Ammon's horn (tissue), 1 donor: ENCODE data around the gene PSMC2.
"Not testable (repeated sequence)": the region's sequence is repeated elsewhere in the genome, so short reads cannot be mapped to it uniquely, and the experiment has no call there.

Experiments used
- DNase-seq: peaks from one replicate; pipeline ENCODE4 v3.0.0-alpha.2; 2016; ENCODE audit warnings: low spot score

Gene PSMC2

GRCh38 chr7:103379270-103379975, 32.0 kb downstream of the PSMC2 start:
- no peak for DNase-seq

DNA sequence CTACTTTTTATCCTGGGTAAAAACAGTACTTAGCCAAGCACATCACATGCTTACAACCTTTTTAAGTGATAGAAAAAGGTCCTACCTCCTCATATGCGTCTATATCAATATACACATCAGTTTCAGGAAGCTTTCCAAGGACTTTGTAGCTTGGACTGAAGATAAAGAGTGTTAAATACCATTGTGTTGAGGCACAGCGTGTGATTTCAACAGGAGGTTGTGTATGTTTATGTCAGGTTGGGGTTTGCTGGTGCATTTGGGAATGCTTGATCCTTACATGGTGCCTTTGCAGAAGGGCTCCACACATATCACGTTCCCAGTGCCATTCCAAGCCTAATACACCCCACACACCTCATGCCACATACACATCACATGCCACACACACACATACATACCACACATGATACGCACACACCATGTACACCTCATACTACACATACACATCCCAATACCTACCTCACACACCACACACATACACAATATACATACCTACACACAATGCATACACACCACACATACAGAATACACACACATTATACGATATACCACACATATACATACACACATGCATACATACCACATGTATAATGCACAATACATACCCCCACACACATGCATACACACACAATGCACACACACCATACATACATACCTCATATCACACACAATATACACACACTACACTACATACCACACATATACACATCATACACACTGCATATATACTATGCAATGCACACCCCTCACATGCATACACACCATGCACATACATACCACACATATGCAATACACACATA, 33.1 kb downstream of the PSMC2 start:
- DNase-seq, result no peak

DNA sequence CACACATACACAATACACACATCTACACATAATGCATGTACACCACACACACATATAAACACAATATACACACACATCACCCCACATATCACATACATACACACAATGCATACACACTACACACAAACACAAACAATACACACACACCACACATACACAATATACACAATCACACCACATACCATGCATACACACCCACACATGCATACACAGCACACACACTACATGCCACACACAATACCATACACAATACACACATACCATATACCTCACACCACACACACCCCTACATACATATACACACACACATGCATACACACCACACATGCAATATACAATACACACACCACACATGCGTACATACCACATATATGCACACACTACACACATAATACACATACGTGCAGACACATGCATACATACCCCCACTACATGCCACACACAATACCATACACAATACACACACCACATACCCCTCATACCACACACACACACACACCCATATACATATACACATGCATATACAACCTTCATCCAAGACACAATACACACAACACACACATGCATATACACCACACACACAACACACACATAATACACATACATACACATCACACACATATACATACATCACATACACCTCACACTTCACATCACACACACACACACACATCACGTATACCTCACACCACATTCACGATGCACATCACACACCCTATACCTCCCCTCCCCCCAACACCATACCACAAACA, 34.0 kb downstream of the PSMC2 start:
- no peak for DNase-seq

- no peak for DNase-seq
These were observed 34.6 kb downstream of the PSMC2 start for GRCh38 chr7:103382032-103382402.

DNA sequence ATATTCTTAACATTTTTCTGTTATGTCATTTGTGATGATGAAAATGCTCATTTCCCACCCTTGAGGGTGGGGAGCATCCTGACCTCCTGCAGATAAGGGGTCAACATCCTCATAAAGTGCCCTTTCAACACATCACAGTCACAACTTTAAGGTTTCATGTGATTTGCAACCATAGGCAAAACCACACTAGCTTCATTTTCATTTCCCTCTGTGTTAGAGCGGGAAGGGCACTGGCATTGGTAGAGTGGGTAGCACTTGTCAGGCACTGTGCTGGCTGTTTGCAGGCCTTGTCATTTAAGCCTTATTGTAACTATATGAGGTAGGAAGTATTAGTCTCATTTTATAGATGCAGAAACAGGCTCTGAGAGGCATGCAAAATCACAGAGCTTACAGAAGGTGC, 39.8 kb downstream of the PSMC2 start:
- DNase-seq, result no peak

GRCh38 chr7:103388469-103389140, 41.2 kb downstream of the PSMC2 start:
- DNase-seq, result no peak

GRCh38 chr7:103389263-103389662, 41.8 kb downstream of the PSMC2 start:
- DNase-seq, result no peak

- no peak for DNase-seq
These were observed 43.7 kb downstream of the PSMC2 start for GRCh38 chr7:103391150-103391549.

DNA sequence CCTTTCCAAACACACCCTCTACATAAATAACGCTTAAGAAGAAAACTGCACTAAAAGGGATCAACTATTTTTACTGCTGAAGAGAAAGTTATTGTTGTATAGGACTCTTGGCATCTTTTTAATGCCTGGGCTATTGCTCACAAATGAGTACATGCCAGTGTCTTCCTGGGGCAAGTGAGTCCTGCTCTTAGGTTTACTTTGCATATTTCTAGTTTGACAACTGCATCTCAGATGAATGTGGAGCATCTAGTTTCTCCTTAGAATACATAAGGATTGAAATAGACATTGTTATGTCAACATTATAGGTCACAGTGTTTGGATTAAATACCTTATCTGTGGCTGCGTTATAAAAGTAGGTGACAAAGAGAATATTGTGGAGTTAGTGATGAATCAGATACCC, 44.5 kb downstream of the PSMC2 start:
- DNase-seq, result no peak

DNA sequence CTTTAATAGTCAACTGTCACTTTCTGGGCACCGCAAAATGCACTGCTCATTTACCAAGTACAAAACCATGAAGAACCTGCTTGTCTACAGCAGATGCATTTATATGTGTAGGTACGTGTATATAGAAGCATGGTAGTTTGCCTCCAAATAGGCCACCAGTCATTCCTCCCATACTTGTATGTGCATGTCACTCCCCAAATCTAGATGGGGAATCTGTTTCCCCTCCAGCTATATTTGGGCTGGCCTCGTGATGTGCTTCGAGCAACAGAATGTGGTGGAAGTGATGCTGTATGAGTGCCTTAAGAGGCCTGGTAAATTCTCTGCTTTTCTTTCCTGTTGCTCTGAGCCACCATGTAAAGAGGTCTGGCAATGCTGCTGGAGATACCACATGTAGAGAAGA, 47.1 kb downstream of the PSMC2 start:
- no peak for DNase-seq

DNA sequence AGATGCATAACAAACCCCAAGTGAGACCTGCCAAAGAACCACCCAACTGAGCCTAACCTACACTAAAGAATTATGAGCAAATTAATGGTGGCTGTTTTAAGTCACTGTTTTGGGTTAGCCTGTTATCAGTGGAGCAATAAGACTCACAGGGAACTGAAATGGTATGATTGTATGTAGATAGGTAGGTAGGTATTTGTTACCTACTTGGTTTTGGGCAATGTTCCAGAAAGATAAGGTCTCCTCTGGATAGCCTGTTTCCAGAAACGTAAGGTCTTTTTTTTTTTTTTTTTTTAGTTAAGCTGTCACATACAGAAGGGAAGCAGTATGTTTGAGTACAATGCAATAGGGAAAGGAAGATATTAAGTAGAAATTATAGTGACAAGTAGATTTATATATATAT, 47.6 kb downstream of the PSMC2 start:
- DNase-seq, result no peak

DNA sequence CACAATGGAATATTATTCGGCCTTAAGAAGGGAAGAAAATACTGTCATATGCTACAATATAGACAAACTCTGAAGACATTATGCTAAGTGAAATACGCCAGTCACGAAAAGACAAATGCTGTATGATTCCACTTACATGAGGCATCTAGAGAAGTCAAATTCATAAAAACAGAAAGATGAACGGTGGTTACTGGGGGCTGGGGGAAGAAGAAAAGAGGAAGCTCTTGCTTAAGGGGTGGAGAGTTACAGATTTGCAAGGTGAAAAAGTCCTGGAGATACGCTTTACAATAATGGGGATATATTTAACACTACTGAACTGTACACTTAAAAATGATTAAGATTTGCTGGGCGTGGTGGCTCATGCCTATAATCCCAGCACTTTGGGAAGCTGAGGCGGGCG, 49.0 kb downstream of the PSMC2 start:
- DNase-seq, result no peak

DNA sequence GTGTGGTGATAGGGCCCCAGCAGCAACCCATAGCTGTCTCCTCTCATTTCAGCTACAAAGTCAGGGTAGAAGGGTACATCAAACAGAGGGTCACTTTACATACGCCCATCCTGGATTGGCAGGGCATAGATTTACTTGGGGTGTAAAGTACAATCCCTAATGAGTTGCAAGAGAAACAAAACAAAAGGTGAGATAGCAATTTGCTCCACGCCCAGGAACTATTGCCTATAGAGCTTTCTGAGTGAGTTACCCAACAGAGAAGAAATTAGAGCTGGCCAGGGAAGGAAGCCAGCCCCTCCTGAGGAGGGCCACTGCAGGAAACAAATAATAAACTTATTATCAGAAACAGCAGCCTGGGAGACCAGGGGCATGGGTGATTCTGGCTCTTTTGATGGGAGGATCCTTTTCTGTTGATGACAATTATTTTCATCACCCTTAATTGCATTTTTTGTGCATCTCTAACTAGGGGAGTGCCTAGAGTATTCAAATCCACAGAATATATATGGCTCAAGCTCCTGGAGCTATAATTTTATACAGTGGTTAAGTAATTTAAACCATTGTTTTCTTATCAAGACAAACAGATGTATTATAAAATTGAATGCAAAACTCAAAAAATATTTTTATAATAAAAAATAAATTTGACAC, 51.2 kb downstream of the PSMC2 start:
- DNase-seq, result no peak

GRCh38 chr7:103399687-103400086, 52.2 kb downstream of the PSMC2 start:
- not testable (repeated sequence) for DNase-seq

GRCh38 chr7:103405789-103406613, 58.6 kb downstream of the PSMC2 start:
- DNase-seq, result not testable (repeated sequence)

GRCh38 chr7:103412151-103412550, 64.7 kb downstream of the PSMC2 start:
- no peak for DNase-seq

- DNase-seq, result no peak
These were observed 66.0 kb downstream of the PSMC2 start for GRCh38 chr7:103413407-103413806.

- no peak for DNase-seq
These were observed 70.8 kb downstream of the PSMC2 start for GRCh38 chr7:103418241-103418640.
